Bronchial epithelial cell (primary cell): Measurements from ENCODE around the gene RASL10A. TPM values are rescaled to one million over a fixed set of nuclear protein-coding genes. Genes with fewer than 3 reads are reported as not detected.

ENCODE experiments used
- DNase-seq: peaks from one replicate; pipeline ENCODE4 v3.0.0-alpha.2; 2010; ENCODE audit warnings: low read depth
- FAIRE-seq: peaks from 2 replicates; lab custom pipeline; 2011; peaks lifted over from hg19 to GRCh38; lab: Jason Lieb, UNC
- H3K27me3 ChIP-seq: 2 replicates; pipeline ENCODE4 v1.5.1; 2011; ENCODE audit warnings: low read length; ENCODE audit not compliant: control insufficient read depth, insufficient read depth
- H3K36me3 ChIP-seq: 2 replicates; pipeline ENCODE4 v1.5.1; 2011; ENCODE audit warnings: low read length; ENCODE audit not compliant: control insufficient read depth, insufficient read depth
- H3K4me3 ChIP-seq: 2 replicates; pipeline ENCODE4 v1.5.1; 2011; ENCODE audit warnings: mild to moderate bottlenecking, low read depth, low read length, control low read depth
- total RNA-seq: library from RNA; depleted of rRNA; stranded (reverse); fragments of >200 nt; gene quantifications from 2 replicates; pipeline ENCODE4 v1.2.1, GENCODE V29; 2014
- TF ChIP-seq, protein P1 (sequence below): IDR thresholded peaks from 2 replicates; pipeline ENCODE4 v1.5.1; 2011; ENCODE audit warnings: mild to moderate bottlenecking, moderate library complexity, low read length, control low read depth, inconsistent platforms; ENCODE audit not compliant: insufficient read depth, severe bottlenecking

Gene RASL10A
- total RNA-seq, 1 donor from 2014 or later = not detected

DNA sequence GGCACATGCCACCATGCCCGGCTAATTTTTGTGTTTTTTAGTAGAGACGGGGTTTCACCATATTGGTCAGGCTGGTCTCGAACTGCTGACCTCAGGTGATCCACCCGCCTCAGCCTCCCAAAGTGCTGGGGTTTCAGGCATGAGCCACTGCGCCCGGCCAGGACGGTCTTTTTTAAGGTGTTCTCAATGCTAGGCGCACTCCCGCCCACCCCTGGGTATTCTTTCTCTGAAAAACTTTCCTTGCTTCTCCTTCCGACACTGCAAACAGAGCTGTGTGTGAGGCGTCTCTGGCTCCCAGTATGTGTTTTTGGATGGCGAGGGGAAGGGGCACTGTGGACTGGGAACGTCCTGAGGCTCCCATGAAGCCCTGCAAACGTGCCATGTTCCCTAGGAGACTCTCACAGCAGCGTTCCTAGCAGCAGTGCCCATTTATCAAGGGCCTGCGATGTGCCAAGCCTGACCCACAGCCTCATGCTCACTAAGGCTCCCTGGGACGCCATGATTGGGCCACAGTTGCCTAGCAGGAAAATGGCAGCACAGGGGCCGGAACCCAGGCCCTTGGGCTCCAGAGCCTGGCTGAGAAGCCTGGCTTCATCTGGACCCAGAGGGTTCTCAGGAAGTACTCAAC lies 2.4 kb upstream of the RASL10A start:
- Histone ChIP-seq H3K27me3 (peaks cover 25% of the 10 kb centered on the region), H3K4me3 (no peak overlapping the region), H3K36me3 (no peaks in the 10 kb centered on the region)
- no peak for FAIRE-seq
- no peak for DNase-seq
- TF ChIP-seq, protein P1, sequence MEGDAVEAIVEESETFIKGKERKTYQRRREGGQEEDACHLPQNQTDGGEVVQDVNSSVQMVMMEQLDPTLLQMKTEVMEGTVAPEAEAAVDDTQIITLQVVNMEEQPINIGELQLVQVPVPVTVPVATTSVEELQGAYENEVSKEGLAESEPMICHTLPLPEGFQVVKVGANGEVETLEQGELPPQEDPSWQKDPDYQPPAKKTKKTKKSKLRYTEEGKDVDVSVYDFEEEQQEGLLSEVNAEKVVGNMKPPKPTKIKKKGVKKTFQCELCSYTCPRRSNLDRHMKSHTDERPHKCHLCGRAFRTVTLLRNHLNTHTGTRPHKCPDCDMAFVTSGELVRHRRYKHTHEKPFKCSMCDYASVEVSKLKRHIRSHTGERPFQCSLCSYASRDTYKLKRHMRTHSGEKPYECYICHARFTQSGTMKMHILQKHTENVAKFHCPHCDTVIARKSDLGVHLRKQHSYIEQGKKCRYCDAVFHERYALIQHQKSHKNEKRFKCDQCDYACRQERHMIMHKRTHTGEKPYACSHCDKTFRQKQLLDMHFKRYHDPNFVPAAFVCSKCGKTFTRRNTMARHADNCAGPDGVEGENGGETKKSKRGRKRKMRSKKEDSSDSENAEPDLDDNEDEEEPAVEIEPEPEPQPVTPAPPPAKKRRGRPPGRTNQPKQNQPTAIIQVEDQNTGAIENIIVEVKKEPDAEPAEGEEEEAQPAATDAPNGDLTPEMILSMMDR = no peak

DNA sequence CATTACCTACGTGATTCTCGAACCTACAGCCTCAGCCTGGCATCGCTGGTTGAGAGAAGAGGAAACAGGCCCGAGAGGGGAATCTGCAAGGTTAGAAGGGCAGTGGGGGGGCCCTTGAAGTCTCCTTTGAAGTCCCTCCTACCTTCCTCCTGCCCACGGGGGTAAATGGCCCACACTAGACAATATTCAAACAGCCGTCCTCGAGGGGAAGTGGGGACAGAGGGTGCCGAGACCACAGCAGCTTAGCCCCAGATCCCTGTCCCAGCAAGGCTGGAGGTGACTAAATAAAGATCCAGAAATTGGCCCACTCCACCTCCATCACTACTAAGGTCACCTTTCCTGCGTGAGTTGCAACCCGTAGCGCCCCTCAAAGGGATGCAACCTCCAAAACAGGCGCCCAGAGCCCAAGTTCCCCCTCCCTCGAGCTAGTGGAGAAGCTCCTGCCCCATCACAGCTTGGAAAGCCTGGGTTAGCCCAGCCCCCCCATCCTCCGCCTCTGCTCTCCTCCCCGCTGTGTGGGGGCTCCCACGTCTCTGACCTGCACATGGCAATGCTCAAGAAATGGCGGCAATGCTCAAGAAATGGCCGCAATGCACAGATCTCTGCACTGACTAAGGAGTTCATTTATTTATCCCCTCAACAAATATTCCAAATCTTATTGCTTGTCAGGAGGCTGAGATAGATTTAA lies 788 bp upstream of the RASL10A start:
- peaks cover 26% of the 10 kb centered on the region for H3K27me3 ChIP-seq
- TF ChIP-seq, protein P1 = no peak
- no peak for DNase-seq
- peaks cover 2% of the 10 kb centered on the region for H3K36me3 ChIP-seq
- H3K4me3 ChIP-seq = no peak overlapping the region
- FAIRE-seq = no peak

DNA sequence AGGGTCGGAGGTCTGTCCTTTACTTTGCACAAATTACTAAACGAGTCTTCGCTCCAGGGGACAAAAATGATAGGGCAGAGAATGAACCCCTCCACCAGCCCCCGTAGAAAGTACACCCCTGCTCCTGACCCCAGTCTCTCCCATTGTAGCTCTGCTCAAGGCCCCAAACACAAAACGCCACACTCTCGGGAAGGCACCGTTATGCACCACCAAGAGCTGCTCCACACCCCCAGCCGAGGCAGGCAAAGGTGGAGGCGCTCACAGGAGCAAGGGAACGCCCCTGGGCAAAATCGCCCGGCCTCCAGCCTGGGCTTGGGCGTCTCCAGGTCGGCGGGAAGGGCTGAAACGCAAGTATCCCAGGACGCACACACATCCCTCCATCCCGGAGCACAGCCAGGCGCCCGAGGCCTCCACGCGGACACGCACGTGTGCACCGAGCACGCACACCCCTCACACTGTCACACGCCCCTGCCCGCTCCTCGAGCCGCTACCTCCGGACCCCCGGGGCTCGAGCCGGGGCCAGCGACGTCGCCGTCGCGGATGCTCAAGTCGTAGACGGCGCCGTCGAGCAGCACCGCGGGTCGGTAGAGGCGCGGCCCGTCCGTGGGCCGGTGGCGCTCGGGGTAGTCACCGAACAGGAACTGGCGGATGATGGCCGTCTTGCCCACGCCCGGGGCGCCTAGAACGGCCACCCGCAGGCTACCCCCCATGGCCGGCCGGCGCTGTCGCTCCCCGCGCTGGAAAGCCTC lies 786 bp downstream of the RASL10A start:
- Histone ChIP-seq H3K4me3 (no peak overlapping the region), H3K36me3 (peaks cover 2% of the 10 kb centered on the region), H3K27me3 (peaks cover 26% of the 10 kb centered on the region)
- DNase-seq (no peak), FAIRE-seq (no peak)
- TF ChIP-seq, protein P1 = no peak

DNA sequence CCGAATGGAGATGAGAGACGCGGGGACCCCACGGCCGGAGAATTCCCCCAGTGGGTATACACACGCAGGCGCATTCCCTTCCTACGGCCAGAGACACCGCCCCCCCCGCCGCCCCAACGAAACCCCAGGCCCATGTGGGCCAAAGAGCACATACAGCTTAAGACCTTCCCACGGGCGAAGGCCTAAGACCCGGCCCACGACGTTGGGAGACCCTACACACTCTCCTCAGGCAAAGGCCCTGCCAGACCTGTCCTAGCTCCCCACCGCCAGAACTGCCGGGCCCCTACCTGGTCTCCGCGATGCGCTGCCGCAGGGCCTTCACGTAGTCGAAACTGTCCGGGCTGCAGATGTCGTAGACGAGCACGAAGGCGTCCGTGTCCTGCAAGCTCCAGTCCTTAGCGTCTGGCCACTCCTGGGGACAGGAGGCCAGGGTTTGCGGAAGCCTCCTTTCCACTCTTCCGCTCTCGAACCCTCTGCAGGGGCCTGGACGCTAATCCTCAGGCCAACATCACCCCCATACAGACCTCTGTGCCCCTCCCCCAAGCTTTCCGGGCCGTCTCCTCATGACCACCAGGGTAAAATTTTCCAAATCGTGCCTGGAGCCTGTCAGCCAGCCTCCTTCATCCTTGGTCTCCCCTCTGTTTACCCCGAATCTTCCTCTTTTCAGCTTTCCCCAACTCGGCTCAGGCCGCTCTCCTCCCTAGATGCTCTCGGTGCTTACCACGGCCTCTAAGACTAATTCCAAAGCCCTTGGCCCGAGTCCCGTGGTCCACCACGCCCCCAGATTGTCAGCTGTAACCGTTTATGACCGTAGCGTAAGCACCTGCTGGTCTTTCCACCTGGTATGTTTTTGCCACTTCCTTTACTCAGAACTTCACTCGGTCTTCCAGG lies 1.7 kb downstream of the RASL10A start:
- no peak overlapping the region for H3K4me3 ChIP-seq
- H3K36me3 ChIP-seq = peaks cover 2% of the 10 kb centered on the region
- FAIRE-seq = peak; percentile 7
- H3K27me3 ChIP-seq = peaks cover 26% of the 10 kb centered on the region
- TF ChIP-seq, protein P1 = no peak
- no peak for DNase-seq

DNA sequence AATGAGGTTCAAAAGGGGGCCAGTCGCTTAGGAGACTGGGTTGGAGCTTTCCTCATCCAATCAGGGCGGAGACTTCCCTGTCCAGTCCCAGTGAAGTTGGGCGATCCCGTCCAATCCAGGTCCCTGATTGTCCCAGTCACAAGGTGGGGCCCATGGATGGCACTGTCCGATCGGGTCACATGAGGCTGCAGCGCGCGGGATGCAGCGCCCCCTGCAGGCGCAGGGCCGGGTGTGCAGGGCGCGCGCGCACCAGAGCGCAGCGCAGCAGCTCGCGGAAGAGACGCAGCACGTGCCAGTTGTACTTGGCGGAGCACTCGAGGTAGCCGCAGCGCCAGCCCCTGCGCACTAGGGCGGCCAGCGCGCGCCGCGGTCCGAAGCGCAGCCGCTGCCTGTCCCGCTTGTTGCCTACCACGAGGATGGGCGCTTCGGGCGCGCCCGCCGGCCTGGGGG lies 2.3 kb downstream of the RASL10A start:
- no peak for FAIRE-seq
- H3K4me3 ChIP-seq = no peak overlapping the region
- no peak for DNase-seq
- peaks cover 26% of the 10 kb centered on the region for H3K27me3 ChIP-seq
- H3K36me3 ChIP-seq = peaks cover 2% of the 10 kb centered on the region
- TF ChIP-seq, protein P1 = peak; percentile 81
